Measurements from ENCODE around the gene TFAM. TPM values are rescaled to one million over a fixed set of nuclear protein-coding genes. Genes with fewer than 3 reads are reported as not detected.

Gene TFAM
- total RNA-seq, 1 donor = 18.8 TPM

DNA sequence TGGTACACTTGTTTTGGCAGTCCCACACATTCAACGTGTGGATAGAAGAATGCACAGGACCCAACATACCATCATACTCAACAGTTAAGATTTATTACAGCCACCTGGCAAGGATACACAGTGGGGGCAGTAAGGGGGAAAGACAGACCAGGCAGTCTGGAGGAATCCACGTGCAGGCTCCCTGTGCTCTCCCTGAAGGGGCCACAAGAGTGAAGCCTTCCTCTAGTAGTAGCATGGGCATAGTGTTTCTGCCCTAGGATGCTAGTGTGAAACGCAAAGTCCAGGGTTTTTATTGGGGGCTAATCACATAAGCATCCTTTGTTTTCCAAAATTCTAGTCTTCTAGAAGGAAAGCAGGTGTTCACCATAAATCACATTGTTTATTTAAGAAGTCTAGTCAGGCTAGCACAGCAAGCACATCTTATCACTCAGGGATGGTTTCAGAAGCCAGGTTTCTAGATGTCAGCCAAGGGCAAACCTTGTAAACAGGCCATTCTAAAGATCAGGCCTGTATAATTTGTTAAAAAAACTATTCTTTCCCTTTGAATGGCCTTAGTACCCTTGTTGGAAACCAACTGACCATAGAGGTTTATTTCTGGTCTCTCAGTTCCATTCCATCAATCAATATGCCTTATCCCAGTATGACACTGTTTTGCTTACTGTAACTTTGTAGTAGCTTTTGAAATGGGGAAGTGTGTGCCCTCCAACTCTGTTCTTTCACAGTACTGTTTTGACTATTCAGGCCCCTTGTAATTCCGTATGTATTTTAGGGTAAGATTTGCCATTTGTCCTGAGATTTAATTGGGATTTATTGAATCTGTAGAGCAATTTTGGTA lies 12.4 kb upstream of the TFAM start:
- no peaks in the 10 kb centered on the region for H4K20me1 ChIP-seq (ENCODE audit: insufficient read depth, low read length)
- H2AFZ ChIP-seq (ENCODE audit: low read length) = no peak overlapping the region
- H3K27ac ChIP-seq (ENCODE audit: low read depth, low read length) = no peak overlapping the region
- no peak overlapping the region for H3K4me3 ChIP-seq (ENCODE audit: insufficient read depth, low read length)
- H3K9me3 ChIP-seq (ENCODE audit: low read depth, low read length) = no peaks in the 10 kb centered on the region
- TF ChIP-seq, protein P1, sequence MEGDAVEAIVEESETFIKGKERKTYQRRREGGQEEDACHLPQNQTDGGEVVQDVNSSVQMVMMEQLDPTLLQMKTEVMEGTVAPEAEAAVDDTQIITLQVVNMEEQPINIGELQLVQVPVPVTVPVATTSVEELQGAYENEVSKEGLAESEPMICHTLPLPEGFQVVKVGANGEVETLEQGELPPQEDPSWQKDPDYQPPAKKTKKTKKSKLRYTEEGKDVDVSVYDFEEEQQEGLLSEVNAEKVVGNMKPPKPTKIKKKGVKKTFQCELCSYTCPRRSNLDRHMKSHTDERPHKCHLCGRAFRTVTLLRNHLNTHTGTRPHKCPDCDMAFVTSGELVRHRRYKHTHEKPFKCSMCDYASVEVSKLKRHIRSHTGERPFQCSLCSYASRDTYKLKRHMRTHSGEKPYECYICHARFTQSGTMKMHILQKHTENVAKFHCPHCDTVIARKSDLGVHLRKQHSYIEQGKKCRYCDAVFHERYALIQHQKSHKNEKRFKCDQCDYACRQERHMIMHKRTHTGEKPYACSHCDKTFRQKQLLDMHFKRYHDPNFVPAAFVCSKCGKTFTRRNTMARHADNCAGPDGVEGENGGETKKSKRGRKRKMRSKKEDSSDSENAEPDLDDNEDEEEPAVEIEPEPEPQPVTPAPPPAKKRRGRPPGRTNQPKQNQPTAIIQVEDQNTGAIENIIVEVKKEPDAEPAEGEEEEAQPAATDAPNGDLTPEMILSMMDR (IDR thresholded peaks at IDR 0.05; ENCODE audit: extremely low read depth, low read depth, low read length) = no peak
- no peaks in the 10 kb centered on the region for H3K4me1 ChIP-seq (ENCODE audit: insufficient read depth, low read length)
- no peak for DNase-seq (ENCODE audit: insufficient read length, low spot score, missing footprints)
- H3K79me2 ChIP-seq (ENCODE audit: insufficient read depth, low read length) = no peaks in the 10 kb centered on the region
- no peaks in the 10 kb centered on the region for H3K27me3 ChIP-seq (ENCODE audit: insufficient read depth, low read length)
- H3K4me2 ChIP-seq (ENCODE audit: insufficient read depth, low read length) = no peak overlapping the region
- no peaks in the 10 kb centered on the region for H3K36me3 ChIP-seq (ENCODE audit: insufficient read depth, low read length)

DNA sequence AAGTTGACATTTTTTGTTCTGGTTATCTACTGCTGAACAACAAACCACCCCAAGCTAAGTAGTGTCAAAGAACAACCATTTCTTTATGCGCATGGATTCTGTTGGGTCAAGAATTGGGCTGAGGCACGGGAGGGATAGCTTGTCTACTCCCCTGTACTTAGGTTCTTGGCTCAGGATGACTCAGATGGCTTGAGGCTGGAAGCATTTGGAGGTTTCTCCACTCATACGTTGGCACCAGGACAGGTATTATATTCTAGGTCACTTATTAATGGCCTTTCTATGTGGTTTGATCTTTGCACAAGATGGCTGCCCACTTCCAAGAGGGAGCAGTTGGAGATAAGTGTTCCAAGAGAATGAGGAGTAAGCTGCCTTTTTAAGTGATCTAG lies 11.8 kb upstream of the TFAM start:
- no peaks in the 10 kb centered on the region for H3K4me1 ChIP-seq (ENCODE audit: insufficient read depth, low read length)
- no peak overlapping the region for H3K4me3 ChIP-seq (ENCODE audit: insufficient read depth, low read length)
- no peaks in the 10 kb centered on the region for H3K27me3 ChIP-seq (ENCODE audit: insufficient read depth, low read length)
- H3K36me3 ChIP-seq (ENCODE audit: insufficient read depth, low read length) = no peaks in the 10 kb centered on the region
- H3K4me2 ChIP-seq (ENCODE audit: insufficient read depth, low read length) = no peak overlapping the region
- no peak overlapping the region for H2AFZ ChIP-seq (ENCODE audit: low read length)
- H3K9me3 ChIP-seq (ENCODE audit: low read depth, low read length) = no peaks in the 10 kb centered on the region
- DNase-seq (ENCODE audit: insufficient read length, low spot score, missing footprints) = no peak
- H3K79me2 ChIP-seq (ENCODE audit: insufficient read depth, low read length) = no peaks in the 10 kb centered on the region
- no peak overlapping the region for H3K27ac ChIP-seq (ENCODE audit: low read depth, low read length)
- TF ChIP-seq, protein P1 (IDR thresholded peaks at IDR 0.05; ENCODE audit: extremely low read depth, low read depth, low read length) = no peak
- no peaks in the 10 kb centered on the region for H4K20me1 ChIP-seq (ENCODE audit: insufficient read depth, low read length)

DNA sequence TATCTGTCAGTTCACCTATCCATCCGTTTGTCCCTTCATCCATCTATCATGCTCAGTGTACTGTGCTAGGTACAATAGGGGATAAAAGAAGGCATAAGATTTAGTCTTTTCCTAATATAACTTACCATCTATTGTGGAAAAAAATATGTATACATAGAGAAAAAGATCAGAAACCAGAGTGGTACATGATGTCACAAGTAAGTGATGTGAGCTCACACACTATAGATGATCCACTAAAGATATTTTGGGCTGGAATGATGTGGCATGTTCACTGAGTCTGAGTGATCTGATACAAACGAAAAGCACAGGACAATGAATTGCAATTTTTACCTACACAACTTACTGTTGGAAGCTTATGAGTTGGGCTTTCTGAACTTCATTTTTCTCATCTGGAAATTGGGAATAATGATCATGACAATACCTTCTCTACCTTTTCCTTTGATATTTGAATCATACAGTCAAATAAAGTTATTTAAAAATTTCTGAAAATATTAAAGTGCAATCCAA lies 2.7 kb upstream of the TFAM start:
- Histone ChIP-seq H3K36me3 (ENCODE audit: insufficient read depth, low read length) (no peaks in the 10 kb centered on the region), H4K20me1 (ENCODE audit: insufficient read depth, low read length) (no peaks in the 10 kb centered on the region), H3K27ac (ENCODE audit: low read depth, low read length) (no peak overlapping the region), H3K27me3 (ENCODE audit: insufficient read depth, low read length) (no peaks in the 10 kb centered on the region), H3K79me2 (ENCODE audit: insufficient read depth, low read length) (peaks cover 25% of the 10 kb centered on the region), H3K4me2 (ENCODE audit: insufficient read depth, low read length) (no peak overlapping the region), H3K4me3 (ENCODE audit: insufficient read depth, low read length) (no peak overlapping the region), H3K9me3 (ENCODE audit: low read depth, low read length) (no peaks in the 10 kb centered on the region), H2AFZ (ENCODE audit: low read length) (no peak overlapping the region), H3K4me1 (ENCODE audit: insufficient read depth, low read length) (peaks cover 8% of the 10 kb centered on the region)
- TF ChIP-seq, protein P1 (IDR thresholded peaks at IDR 0.05; ENCODE audit: extremely low read depth, low read depth, low read length) = no peak
- DNase-seq (ENCODE audit: insufficient read length, low spot score, missing footprints) = no peak

DNA sequence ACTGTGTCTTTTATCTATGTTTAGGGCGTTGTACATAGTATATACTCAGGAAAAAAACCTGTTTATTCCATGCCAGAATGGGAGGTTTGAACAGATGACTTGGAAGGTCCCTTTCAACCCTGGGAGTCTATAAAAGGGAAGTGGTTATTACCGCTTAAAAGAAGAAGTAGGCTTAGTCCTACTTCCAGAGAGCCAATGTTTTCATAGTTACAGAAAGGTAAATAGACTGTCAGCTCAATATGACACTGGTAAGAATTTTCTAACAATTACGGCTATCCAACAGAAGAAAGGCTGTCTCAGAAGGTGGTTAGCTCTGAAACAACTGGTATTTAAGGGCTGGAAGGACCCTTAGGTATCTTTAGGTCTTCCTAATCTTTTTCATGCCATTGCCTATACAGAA lies 1.1 kb upstream of the TFAM start:
- no peaks in the 10 kb centered on the region for H3K9me3 ChIP-seq (ENCODE audit: low read depth, low read length)
- no peaks in the 10 kb centered on the region for H4K20me1 ChIP-seq (ENCODE audit: insufficient read depth, low read length)
- H3K27me3 ChIP-seq (ENCODE audit: insufficient read depth, low read length) = no peaks in the 10 kb centered on the region
- DNase-seq (ENCODE audit: insufficient read length, low spot score, missing footprints) = peak; percentile 31
- peak overlapping the region; percentile 85 for H2AFZ ChIP-seq (ENCODE audit: low read length)
- H3K79me2 ChIP-seq (ENCODE audit: insufficient read depth, low read length) = peaks cover 33% of the 10 kb centered on the region
- peak overlapping the region; percentile 81 for H3K4me2 ChIP-seq (ENCODE audit: insufficient read depth, low read length)
- H3K4me1 ChIP-seq (ENCODE audit: insufficient read depth, low read length) = peaks cover 8% of the 10 kb centered on the region
- peaks cover 12% of the 10 kb centered on the region for H3K36me3 ChIP-seq (ENCODE audit: insufficient read depth, low read length)
- TF ChIP-seq, protein P1 (IDR thresholded peaks at IDR 0.05; ENCODE audit: extremely low read depth, low read depth, low read length) = no peak
- peak overlapping the region; percentile 88 for H3K27ac ChIP-seq (ENCODE audit: low read depth, low read length)
- H3K4me3 ChIP-seq (ENCODE audit: insufficient read depth, low read length) = peak overlapping the region; percentile 94
